ENCODE measurements around the gene RDH5. TPM values are rescaled to one million over a fixed set of nuclear protein-coding genes. Genes with fewer than 3 reads are reported as not detected.

RDH5 gene
- total and polyA plus RNA-seq, 2 of the 13 experiments (the other 11 are each of a cell fraction or from before 2014, with no cell fraction given), result 2.6 to 5.7 TPM

GRCh38 chr12:55726971-55727370 lies 6.8 kb downstream of the RDH5 start (continued):
- TF ChIP-seq ZUFSP (CRISPR knock-in tag; IDR thresholded peaks at IDR 0.05; ENCODE audit: borderline replicate concordance) (no peak), ZNF383 (CRISPR knock-in tag; IDR thresholded peaks at IDR 0.05; ENCODE audit: borderline replicate concordance) (no peak)

- peak overlapping the region; percentile 84 to 89 (median 84) for H3K4me3 ChIP-seq (replicated peaks in 1 of 3; ENCODE audit: insufficient read depth in 1 of 3, low read depth in 2 of 3, low read length in 3 of 3)
- H3K9me3 ChIP-seq (ENCODE audit: low read length), result no peaks in the 10 kb centered on the region
- no peaks in the 10 kb centered on the region; a peak in 1 of 5 replicates for H3K27me3 ChIP-seq (ENCODE audit: control insufficient read depth in 1 of 2, insufficient read depth in 2 of 2, low read length in 2 of 2)
- WGBS (ENCODE audit: low lambda C conversion rate), result 38% methylated on average over 9 of the region's 9 CpGs
- ChIA-PET POLR2A (no interaction called here), CTCF (ENCODE audit: low intra/inter-chr PET ratio, low total read pairs) (no interaction called here)
- 0 out of 2 replicates have a peak, but pooled peaks cover 8% of the 10 kb centered on the region for H4K20me1 ChIP-seq (ENCODE audit: insufficient read depth, low read length)
- no peak for DNase-seq (ENCODE audit: low spot score)
- peaks cover 10 to 25% of the 10 kb centered on the region in 2 experiments; a peak in 4 of 5 replicates for H3K36me3 ChIP-seq (replicated peaks in 1 of 2; ENCODE audit: control insufficient read depth in 1 of 2, insufficient read depth in 2 of 2, low read length in 2 of 2)
- in situ Hi-C loops (cut with HindIII; ENCODE audit: extremely low pct_ligation_motif_present, low pct_unique_long_range_greater_than_20kb), result no loop called here
- no peak overlapping the region for H2AFZ ChIP-seq (ENCODE audit: low read length)
- H3K27ac ChIP-seq (ENCODE audit: extremely low read length, insufficient read depth, low read length), result peak overlapping the region; percentile 79
- peaks cover 53% of the 10 kb centered on the region for H3K4me1 ChIP-seq (ENCODE audit: insufficient read depth, low read length)
- BruUV-seq (replicated peaks), result TSS peak; percentile 52
- 0 out of 3 replicates have a peak, but pooled peaks have one; percentile 0 for ATAC-seq
- intact Hi-C loops (cut with micrococcal nuclease; ENCODE audit: unreplicated experiment), result loop anchor here (2.0 kb wide), 1 partner anchor 47 kb away; a partner anchor contains a TSS
- no peak for FAIRE-seq
- peaks cover 12% of the 10 kb centered on the region for H3K79me2 ChIP-seq (ENCODE audit: insufficient read depth, low read length)
- peak overlapping the region; percentile 85 for H3K9ac ChIP-seq (ENCODE audit: insufficient read depth, low read depth, low read length)
- H3K4me2 ChIP-seq (ENCODE audit: low read depth, low read length), result peak overlapping the region; percentile 98
- TF ChIP-seq ZBTB37 (CRISPR knock-in tag; IDR thresholded peaks at IDR 0.05) (no peak), BORCS8-MEF2B (CRISPR knock-in tag; IDR thresholded peaks at IDR 0.05) (no peak), TEAD2 (CRISPR knock-in tag; IDR thresholded peaks at IDR 0.05) (no peak), ATF2 (CRISPR knock-in tag; IDR thresholded peaks at IDR 0.05) (no peak), JUNB (CRISPR knock-in tag; IDR thresholded peaks at IDR 0.05; ENCODE audit: borderline replicate concordance) (no peak), RERE (CRISPR knock-in tag; IDR thresholded peaks at IDR 0.05; ENCODE audit: low read depth) (no peak), MED13 (CRISPR knock-in tag; IDR thresholded peaks at IDR 0.05) (no peak), MAFK (conservative IDR thresholded peaks at IDR 0.05 in 1 of 2, IDR thresholded peaks at IDR 0.05 in 1 of 2; ENCODE audit: low read length in 2 of 2) (no peak), SNRNP70 (IDR thresholded peaks at IDR 0.05; ENCODE audit: low read depth, low read length) (no peak), ZNF224 (CRISPR knock-in tag; IDR thresholded peaks at IDR 0.05) (no peak)
Measured at GRCh38 chr12:55727643-55728185, 7.5 kb downstream of the RDH5 start.
